GM23338 (cell line): ENCODE results near the gene SURF4. TPM values are rescaled to one million over a fixed set of nuclear protein-coding genes. Genes with fewer than 3 reads are reported as not detected.

ENCODE experiments used
- ATAC-seq: fragments of 200-7000 bp; cut with Tn5 transposase; 3 replicates; pipeline ENCODE4 v1.9.1; 2020
- DNase-seq: peaks from one replicate; pipeline ENCODE4 v3.0.0-alpha.2; 2015; ENCODE audit warnings: low spot score
- H2AFZ ChIP-seq: fragments of 200-600 bp; sonication (generic); 2 replicates; pipeline ENCODE4 v1.8.0; 2016; ENCODE audit warnings: antibody characterized with exemption, mild to moderate bottlenecking, moderate library complexity
- H3F3A ChIP-seq: fragments of 200-600 bp; sonication (generic); replicated peaks from 2 replicates; pipeline ENCODE4 v1.8.0; 2017; ENCODE audit warnings: antibody characterized with exemption, mixed run types, low read depth
- H3K27ac ChIP-seq: fragments of 200-600 bp; sonication (generic); 2 replicates; pipeline ENCODE4 v1.6.1; 2016; ENCODE audit warnings: low read depth
- H3K27me3 ChIP-seq: fragments of 200-600 bp; sonication (generic); 2 replicates; pipeline ENCODE4 v1.8.0; 2016; ENCODE audit warnings: mild to moderate bottlenecking, mixed run types, moderate library complexity; ENCODE audit not compliant: insufficient read depth
- H3K36me3 ChIP-seq: fragments of 200-600 bp; sonication (generic); 2 replicates; pipeline ENCODE4 v1.8.0; 2016; ENCODE audit warnings: mild to moderate bottlenecking; ENCODE audit not compliant: insufficient read depth
- H3K4me1 ChIP-seq: fragments of 200-600 bp; sonication (generic); 2 replicates; pipeline ENCODE4 v1.8.0; 2016; ENCODE audit warnings: mild to moderate bottlenecking, moderate library complexity; ENCODE audit not compliant: insufficient read depth
- H3K4me2 ChIP-seq: fragments of 200-600 bp; sonication (generic); 2 replicates; pipeline ENCODE4 v1.7.1; 2017; ENCODE audit warnings: mixed run types
- H3K4me3 ChIP-seq: fragments of 200-600 bp; sonication (generic); 2 replicates; pipeline ENCODE4 v1.6.1; 2016; ENCODE audit warnings: mixed run types
- H3K79me2 ChIP-seq: fragments of 200-600 bp; sonication (generic); replicated peaks from 2 replicates; pipeline ENCODE4 v1.8.0; 2017; ENCODE audit warnings: mild to moderate bottlenecking; ENCODE audit not compliant: insufficient read depth
- H3K9me2 ChIP-seq: fragments of 200-600 bp; sonication (generic); 2 replicates; pipeline ENCODE4 v1.8.0; 2017; ENCODE audit not compliant: insufficient read depth
- H4K20me1 ChIP-seq: fragments of 200-600 bp; sonication (generic); replicated peaks from 2 replicates; pipeline ENCODE4 v1.8.0; 2017; ENCODE audit warnings: mild to moderate bottlenecking; ENCODE audit not compliant: insufficient read depth
- H3K27ac Mint-ChIP-seq: 2 replicates; pipeline ENCODE4 v1.8.0; 2020; ENCODE audit warnings: inconsistent platforms, mild to moderate bottlenecking, moderate library complexity, mixed read lengths
- H3K27me3 Mint-ChIP-seq: 3 replicates; pipeline ENCODE4 v1.8.0; 2022; ENCODE audit warnings: low read depth, mild to moderate bottlenecking, moderate library complexity, mixed read lengths, inconsistent platforms; ENCODE audit not compliant: insufficient read depth, poor library complexity
- H3K36me3 Mint-ChIP-seq: 3 replicates; pipeline ENCODE4 v1.8.0; 2021; ENCODE audit warnings: low read depth, mild to moderate bottlenecking, inconsistent platforms, moderate library complexity, mixed read lengths
- H3K4me1 Mint-ChIP-seq: 3 replicates; pipeline ENCODE4 v1.8.0; 2020; ENCODE audit warnings: mild to moderate bottlenecking, inconsistent platforms, mixed read lengths
- H3K4me3 Mint-ChIP-seq: 3 replicates; pipeline ENCODE4 v1.8.0; 2021; ENCODE audit warnings: moderate library complexity, mild to moderate bottlenecking, inconsistent platforms, mixed read lengths
- H3K9me3 Mint-ChIP-seq: 3 replicates; pipeline ENCODE4 v1.8.0; 2020; ENCODE audit warnings: moderate library complexity, mild to moderate bottlenecking, inconsistent platforms, mixed read lengths
- CREB1 ChIP-seq: fragments of 250-450 bp; sonication (Bioruptor Pico); IDR thresholded peaks from 2 replicates; pipeline ENCODE4 v1.5.0; 2020; ENCODE audit warnings: low read depth, mild to moderate bottlenecking, moderate library complexity
- ETS1 ChIP-seq: IDR thresholded peaks from 2 replicates; pipeline ENCODE4 v1.6.1; 2016; ENCODE audit warnings: antibody characterized with exemption
- EZH2 ChIP-seq: fragments of 200-600 bp; sonication (generic); IDR thresholded peaks from one replicate; pipeline ENCODE4 v1.8.0; 2017; ENCODE audit warnings: antibody characterized with exemption, mild to moderate bottlenecking, low read depth; ENCODE audit not compliant: unreplicated experiment
- EZH2phosphoT487 ChIP-seq: fragments of 200-600 bp; sonication (generic); IDR thresholded peaks from one replicate; pipeline ENCODE4 v1.8.1; 2018; ENCODE audit warnings: antibody characterized with exemption; ENCODE audit not compliant: unreplicated experiment
- JUNB ChIP-seq: IDR thresholded peaks from one replicate; pipeline ENCODE4 v1.6.1; 2016; ENCODE audit warnings: antibody characterized with exemption; ENCODE audit not compliant: unreplicated experiment
- NANOG ChIP-seq: IDR thresholded peaks from 2 replicates; pipeline ENCODE4 v1.6.1; 2016; ENCODE audit warnings: antibody characterized with exemption, borderline replicate concordance
- POLR2AphosphoS5 ChIP-seq: IDR thresholded peaks from 2 replicates; pipeline ENCODE4 v1.6.1; 2016; ENCODE audit warnings: antibody characterized with exemption, low read depth
- REST ChIP-seq: IDR thresholded peaks from one replicate; pipeline ENCODE4 v1.6.1; 2018; ENCODE audit warnings: antibody characterized with exemption; ENCODE audit not compliant: unreplicated experiment
- STAT1 ChIP-seq: IDR thresholded peaks from one replicate; pipeline ENCODE4 v1.6.1; 2016; ENCODE audit warnings: antibody characterized with exemption; ENCODE audit not compliant: unreplicated experiment
- ZNF114 ChIP-seq: fragments of 250-450 bp; sonication (Bioruptor Pico); IDR thresholded peaks from 2 replicates; pipeline ENCODE4 v1.5.0; 2020; ENCODE audit warnings: mild to moderate bottlenecking, moderate library complexity
- ZNF331 ChIP-seq: fragments of 250-450 bp; sonication (Bioruptor Pico); IDR thresholded peaks from 2 replicates; pipeline ENCODE4 v1.5.0; 2020; ENCODE audit warnings: low read depth, mild to moderate bottlenecking, moderate library complexity
- ZNF462 ChIP-seq: fragments of 250-450 bp; sonication (Bioruptor Pico); IDR thresholded peaks from 2 replicates; pipeline ENCODE4 v1.5.0; 2020; ENCODE audit warnings: mild to moderate bottlenecking, moderate library complexity
- polyA plus RNA-seq: library from polyadenylated mRNA; unstranded; fragments of >200 nt; fragmentation: Nextera tagmentation; extraction: Ambion mirVana; gene quantifications from 2 replicates; pipeline ENCODE4 v1.2.1, GENCODE V29; 2016
- total RNA-seq: library from RNA; depleted of rRNA; stranded (reverse); fragments of >200 nt; shearing (Covaris generic); gene quantifications from 2 replicates; pipeline ENCODE4 v1.2.3, GENCODE V29; 2014
- TF ChIP-seq, protein P1 (sequence below), 2 experiments: fragments of 200-600 bp in 1 of 2; sonication (generic) in 1 of 2; conservative IDR thresholded peaks; 2 replicates each; pipeline versions ENCODE4 v1.5.1 to v1.6.1; 2016 to 2017; ENCODE audit warnings: antibody characterized with exemption in 2 of 2, low read depth in 2 of 2, mild to moderate bottlenecking in 2 of 2, moderate library complexity in 1 of 2

The SURF4 gene
- total and polyA plus RNA-seq, 2 experiments from 2014 or later: 66.3 to 242 TPM

GRCh38 chr9:133342570-133342969 is 33.3 kb downstream of the SURF4 start:
- Histone ChIP-seq H3K79me2 (peaks cover 24% of the 10 kb centered on the region), H3K36me3 (peaks cover 21% of the 10 kb centered on the region), H3K4me1 (peaks cover 5% of the 10 kb centered on the region), H3K27me3 (no peaks in the 10 kb centered on the region), H2AFZ (no peak overlapping the region), H3K4me3 (no peak overlapping the region), H3K9me2 (no peaks in the 10 kb centered on the region), H4K20me1 (peaks cover 24% of the 10 kb centered on the region), H3K27ac (no peak overlapping the region; the same call in 1 of the 2 replicates), H3K4me2 (no peak overlapping the region), H3F3A (peaks cover 26% of the 10 kb centered on the region; the same call in 1 of the 2 replicates)
- no peak overlapping the region for H3K27ac Mint-ChIP-seq
- TF ChIP-seq, protein P1, sequence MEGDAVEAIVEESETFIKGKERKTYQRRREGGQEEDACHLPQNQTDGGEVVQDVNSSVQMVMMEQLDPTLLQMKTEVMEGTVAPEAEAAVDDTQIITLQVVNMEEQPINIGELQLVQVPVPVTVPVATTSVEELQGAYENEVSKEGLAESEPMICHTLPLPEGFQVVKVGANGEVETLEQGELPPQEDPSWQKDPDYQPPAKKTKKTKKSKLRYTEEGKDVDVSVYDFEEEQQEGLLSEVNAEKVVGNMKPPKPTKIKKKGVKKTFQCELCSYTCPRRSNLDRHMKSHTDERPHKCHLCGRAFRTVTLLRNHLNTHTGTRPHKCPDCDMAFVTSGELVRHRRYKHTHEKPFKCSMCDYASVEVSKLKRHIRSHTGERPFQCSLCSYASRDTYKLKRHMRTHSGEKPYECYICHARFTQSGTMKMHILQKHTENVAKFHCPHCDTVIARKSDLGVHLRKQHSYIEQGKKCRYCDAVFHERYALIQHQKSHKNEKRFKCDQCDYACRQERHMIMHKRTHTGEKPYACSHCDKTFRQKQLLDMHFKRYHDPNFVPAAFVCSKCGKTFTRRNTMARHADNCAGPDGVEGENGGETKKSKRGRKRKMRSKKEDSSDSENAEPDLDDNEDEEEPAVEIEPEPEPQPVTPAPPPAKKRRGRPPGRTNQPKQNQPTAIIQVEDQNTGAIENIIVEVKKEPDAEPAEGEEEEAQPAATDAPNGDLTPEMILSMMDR (conservative IDR thresholded peaks at IDR 0.05; ENCODE audit: low read depth in 2 of 2): peak in 1 of 2 experiments; percentile 52; a peak in 2 of 4 replicates
- TF ChIP-seq JUNB (no peak), CREB1 (no peak), EZH2 (no peak), ZNF462 (CRISPR knock-in tag) (no peak), ZNF114 (CRISPR knock-in tag) (no peak), ZNF331 (no peak), STAT1 (no peak), ETS1 (no peak), REST (no peak), POLR2AphosphoS5 (0 out of 2 replicates have a peak, but pooled peaks have one; percentile 13), EZH2phosphoT487 (no peak), NANOG (no peak)
- ATAC-seq (peak; percentile 19), DNase-seq (peak; percentile 55)
- H3K4me3 Mint-ChIP-seq: no peak overlapping the region
- no peaks in the 10 kb centered on the region; the same call in 2 of the 3 replicates for H3K9me3 Mint-ChIP-seq
- H3K27me3 Mint-ChIP-seq: peaks cover 6% of the 10 kb centered on the region
- peaks cover 10% of the 10 kb centered on the region for H3K4me1 Mint-ChIP-seq
- peaks cover 80% of the 10 kb centered on the region for H3K36me3 Mint-ChIP-seq
